ENCODE measurements around the gene GPN2.
"Not testable (repeated sequence)": the region's sequence is repeated elsewhere in the genome, so short reads cannot be mapped to it uniquely, and the experiment has no call there.

GPN2 gene

DNA sequence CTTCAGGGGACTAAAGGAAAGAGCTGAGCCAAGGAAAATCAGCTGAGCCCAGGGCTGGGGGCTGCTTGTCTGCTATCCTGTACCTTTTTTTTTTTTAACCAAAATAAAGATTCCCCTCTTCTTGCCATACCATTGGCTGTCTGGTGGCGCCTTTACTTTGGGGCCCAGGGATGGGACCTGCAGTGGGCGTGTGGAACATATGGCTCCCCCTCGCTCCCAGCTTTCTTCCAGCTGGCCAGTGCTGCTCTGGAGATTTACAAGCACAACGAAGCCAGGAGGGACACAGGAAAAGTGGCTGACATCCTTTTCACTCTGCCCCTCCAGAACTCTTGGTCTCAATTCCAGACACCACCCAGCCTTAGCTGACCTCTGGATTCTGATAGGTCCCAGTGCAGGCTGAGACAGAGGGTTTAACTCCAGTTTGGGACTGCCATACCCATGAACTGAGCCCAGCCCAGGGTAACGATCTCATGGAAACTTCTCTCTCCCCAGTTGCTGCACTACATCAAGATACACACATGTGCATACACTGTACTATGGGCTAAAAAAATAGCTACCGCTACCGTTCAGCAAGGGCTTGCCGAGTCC, 32.5 kb downstream of the GPN2 start:
- ATAC-seq (ENCODE audit: low read depth) (no peak), DNase-seq (ENCODE audit: low spot score in 2 of 2) (no peak)
- H3K36me3 Mint-ChIP-seq: peaks cover 5% of the 10 kb centered on the region
- no peak overlapping the region for H3K27ac Mint-ChIP-seq
- H3K4me1 Mint-ChIP-seq: no peaks in the 10 kb centered on the region
- H3K9me3 Mint-ChIP-seq: no peaks in the 10 kb centered on the region
- H3K4me3 Mint-ChIP-seq: no peak overlapping the region
- no peaks in the 10 kb centered on the region for H3K27me3 Mint-ChIP-seq

DNA sequence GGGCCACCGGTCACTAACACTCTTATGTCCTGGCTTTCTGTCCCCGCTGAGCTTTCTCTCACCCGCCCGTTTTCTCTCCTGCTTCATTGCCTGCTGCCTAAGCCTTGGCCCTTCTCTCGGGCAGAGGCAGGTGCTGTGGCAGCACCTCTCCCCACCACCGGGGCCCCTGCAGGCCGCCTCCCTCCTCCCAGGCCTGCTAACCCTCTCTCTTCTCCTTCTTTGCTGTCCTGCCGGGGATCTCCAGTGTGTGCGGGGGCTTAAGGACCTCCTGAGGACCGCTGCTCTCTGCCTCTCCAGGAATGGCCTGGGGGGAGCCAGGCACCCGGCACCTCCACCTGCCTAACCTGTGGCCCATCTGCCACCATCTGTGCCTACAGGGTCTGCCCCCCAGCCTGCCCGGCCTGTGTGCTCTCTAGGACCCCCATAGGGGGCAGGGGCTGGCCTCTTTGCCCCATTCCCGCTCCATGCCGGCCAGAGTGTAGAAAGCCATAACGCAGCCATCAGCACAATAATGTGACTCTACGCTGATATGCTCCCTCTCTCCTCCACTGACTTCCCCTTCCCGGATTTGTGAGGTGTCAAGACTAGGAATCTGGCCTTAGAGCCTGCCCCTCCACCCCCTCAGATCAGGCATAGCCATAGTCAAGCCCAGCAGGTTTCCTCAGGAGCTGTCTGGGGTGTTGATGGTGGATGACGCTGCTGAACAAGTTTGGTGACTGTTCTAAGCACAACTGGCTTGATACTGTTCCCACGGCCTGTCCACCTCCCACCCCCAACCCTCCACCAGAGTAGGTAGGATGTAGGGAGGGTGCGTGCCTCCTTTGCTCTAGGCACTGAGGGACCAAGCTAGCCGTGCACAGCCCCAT, 33.2 kb downstream of the GPN2 start:
- DNase-seq (ENCODE audit: low spot score in 2 of 2): no peak
- Mint-ChIP-seq H3K4me3 (no peak overlapping the region), H3K36me3 (peaks cover 6% of the 10 kb centered on the region), H3K4me1 (no peaks in the 10 kb centered on the region), H3K27ac (no peak overlapping the region), H3K27me3 (no peaks in the 10 kb centered on the region), H3K9me3 (no peaks in the 10 kb centered on the region)
- no peak for ATAC-seq (ENCODE audit: low read depth)

- no peaks in the 10 kb centered on the region for H3K4me1 Mint-ChIP-seq
- no peak for ATAC-seq (ENCODE audit: low read depth)
- peaks cover 11% of the 10 kb centered on the region for H3K36me3 Mint-ChIP-seq
- no peak overlapping the region for H3K4me3 Mint-ChIP-seq
- H3K27me3 Mint-ChIP-seq: no peaks in the 10 kb centered on the region
- no peaks in the 10 kb centered on the region for H3K9me3 Mint-ChIP-seq
- no peak for DNase-seq (ENCODE audit: low spot score in 2 of 2)
- H3K27ac Mint-ChIP-seq: no peak overlapping the region
Observed at GRCh38 chr1:26856181-26856580, 33.9 kb downstream of the GPN2 start.

GRCh38 chr1:26855636-26856035, 34.4 kb downstream of the GPN2 start:
- Mint-ChIP-seq H3K27ac (no peak overlapping the region), H3K36me3 (peaks cover 15% of the 10 kb centered on the region), H3K27me3 (no peaks in the 10 kb centered on the region), H3K4me3 (no peak overlapping the region), H3K9me3 (no peaks in the 10 kb centered on the region), H3K4me1 (no peaks in the 10 kb centered on the region)
- no peak for ATAC-seq (ENCODE audit: low read depth)
- DNase-seq (ENCODE audit: low spot score in 2 of 2): no peak

GRCh38 chr1:26854906-26855305, 35.2 kb downstream of the GPN2 start:
- Mint-ChIP-seq H3K4me3 (no peak overlapping the region), H3K4me1 (no peaks in the 10 kb centered on the region), H3K36me3 (peaks cover 20% of the 10 kb centered on the region), H3K27ac (no peak overlapping the region), H3K27me3 (no peaks in the 10 kb centered on the region), H3K9me3 (no peaks in the 10 kb centered on the region)
- DNase-seq (ENCODE audit: low spot score in 2 of 2) (no peak), ATAC-seq (ENCODE audit: low read depth) (no peak)

DNA sequence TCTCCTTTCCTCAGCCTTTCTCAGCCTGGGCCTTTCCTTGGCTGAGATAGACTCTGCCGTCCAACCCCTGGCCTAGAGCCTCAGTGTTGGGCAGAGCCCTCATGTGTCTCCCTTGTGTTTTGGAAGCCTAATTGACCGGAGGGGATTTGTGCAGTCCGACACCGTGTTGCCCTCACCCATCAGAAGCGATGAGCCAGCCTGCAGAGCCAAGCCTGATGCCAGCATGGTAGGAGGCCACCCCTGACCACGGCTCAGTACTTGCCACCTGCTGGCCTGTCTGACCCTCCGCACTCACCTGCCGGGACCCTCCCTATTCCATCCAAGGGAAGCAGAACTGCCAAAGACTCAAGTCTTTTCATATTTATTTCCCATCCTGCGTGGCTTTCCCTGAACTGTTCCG, 36.5 kb downstream of the GPN2 start:
- DNase-seq (ENCODE audit: low spot score in 2 of 2): no peak
- Mint-ChIP-seq H3K27ac (no peak overlapping the region), H3K36me3 (peaks cover 24% of the 10 kb centered on the region), H3K4me3 (no peak overlapping the region), H3K9me3 (no peaks in the 10 kb centered on the region), H3K27me3 (no peaks in the 10 kb centered on the region), H3K4me1 (no peaks in the 10 kb centered on the region)
- ATAC-seq (ENCODE audit: low read depth): no peak

- Mint-ChIP-seq H3K9me3 (no peaks in the 10 kb centered on the region), H3K4me1 (no peaks in the 10 kb centered on the region), H3K4me3 (no peak overlapping the region), H3K27me3 (no peaks in the 10 kb centered on the region), H3K36me3 (peaks cover 26% of the 10 kb centered on the region), H3K27ac (no peak overlapping the region)
- ATAC-seq (ENCODE audit: low read depth) (peak; percentile 97), DNase-seq (ENCODE audit: low spot score in 2 of 2) (peak; percentile 80 to 85)
Observed at GRCh38 chr1:26853156-26853555, 36.9 kb downstream of the GPN2 start.

DNA sequence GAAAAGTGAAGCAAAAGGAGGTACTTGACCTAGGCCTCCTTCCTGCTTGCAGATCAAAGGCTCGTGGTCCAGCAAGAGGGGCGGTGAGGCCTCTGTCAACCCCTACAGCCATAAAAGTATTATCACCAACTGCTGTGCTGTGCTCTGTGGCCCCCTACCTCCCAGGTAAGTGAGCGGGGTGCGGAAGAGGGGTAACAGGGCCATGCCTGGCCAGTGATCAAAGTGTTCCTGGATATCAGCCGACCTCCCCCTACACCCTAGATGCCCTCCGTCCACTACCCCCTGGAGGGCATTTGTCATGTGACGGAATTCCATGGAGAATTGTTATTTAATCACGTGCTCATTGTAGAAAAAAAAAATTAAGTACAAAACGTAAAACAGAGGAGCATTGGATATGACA, 37.4 kb downstream of the GPN2 start:
- no peak for ATAC-seq (ENCODE audit: low read depth)
- Mint-ChIP-seq H3K27me3 (no peaks in the 10 kb centered on the region), H3K36me3 (peaks cover 29% of the 10 kb centered on the region), H3K27ac (no peak overlapping the region), H3K4me1 (no peaks in the 10 kb centered on the region), H3K4me3 (no peak overlapping the region), H3K9me3 (no peaks in the 10 kb centered on the region)
- no peak for DNase-seq (ENCODE audit: low spot score in 2 of 2)

- H3K36me3 Mint-ChIP-seq: peaks cover 32% of the 10 kb centered on the region
- no peak for ATAC-seq (ENCODE audit: low read depth)
- no peak for DNase-seq (ENCODE audit: low spot score in 2 of 2)
- peak overlapping the region; percentile 18 for H3K27ac Mint-ChIP-seq
- H3K4me3 Mint-ChIP-seq: no peak overlapping the region
- H3K27me3 Mint-ChIP-seq: no peaks in the 10 kb centered on the region
- H3K9me3 Mint-ChIP-seq: no peaks in the 10 kb centered on the region
- no peaks in the 10 kb centered on the region for H3K4me1 Mint-ChIP-seq
Observed at GRCh38 chr1:26851106-26851684, 38.9 kb downstream of the GPN2 start.

- H3K27ac Mint-ChIP-seq: peak overlapping the region; percentile 29
- H3K36me3 Mint-ChIP-seq: peaks cover 30% of the 10 kb centered on the region
- no peak for ATAC-seq (ENCODE audit: low read depth)
- H3K27me3 Mint-ChIP-seq: no peaks in the 10 kb centered on the region
- DNase-seq (ENCODE audit: low spot score in 2 of 2): no peak
- no peak overlapping the region for H3K4me3 Mint-ChIP-seq
- no peaks in the 10 kb centered on the region for H3K9me3 Mint-ChIP-seq
- no peaks in the 10 kb centered on the region for H3K4me1 Mint-ChIP-seq
Observed at GRCh38 chr1:26848941-26849774, 40.9 kb downstream of the GPN2 start.

- H3K4me3 Mint-ChIP-seq: no peak overlapping the region
- H3K27me3 Mint-ChIP-seq: no peaks in the 10 kb centered on the region
- no peak for DNase-seq (ENCODE audit: low spot score in 2 of 2)
- H3K27ac Mint-ChIP-seq: no peak overlapping the region
- H3K4me1 Mint-ChIP-seq: no peaks in the 10 kb centered on the region
- no peak for ATAC-seq (ENCODE audit: low read depth)
- H3K9me3 Mint-ChIP-seq: no peaks in the 10 kb centered on the region
- peaks cover 30% of the 10 kb centered on the region for H3K36me3 Mint-ChIP-seq
Observed at GRCh38 chr1:26848499-26848898, 41.6 kb downstream of the GPN2 start.

GRCh38 chr1:26847826-26848225, 42.3 kb downstream of the GPN2 start:
- not testable (repeated sequence) for H3K9me3 Mint-ChIP-seq; H3K27ac Mint-ChIP-seq; ATAC-seq (ENCODE audit: low read depth); H3K4me3 Mint-ChIP-seq; DNase-seq (ENCODE audit: low spot score in 2 of 2); H3K4me1 Mint-ChIP-seq; H3K27me3 Mint-ChIP-seq
- H3K36me3 Mint-ChIP-seq: peaks cover 30% of the 10 kb centered on the region

DNA sequence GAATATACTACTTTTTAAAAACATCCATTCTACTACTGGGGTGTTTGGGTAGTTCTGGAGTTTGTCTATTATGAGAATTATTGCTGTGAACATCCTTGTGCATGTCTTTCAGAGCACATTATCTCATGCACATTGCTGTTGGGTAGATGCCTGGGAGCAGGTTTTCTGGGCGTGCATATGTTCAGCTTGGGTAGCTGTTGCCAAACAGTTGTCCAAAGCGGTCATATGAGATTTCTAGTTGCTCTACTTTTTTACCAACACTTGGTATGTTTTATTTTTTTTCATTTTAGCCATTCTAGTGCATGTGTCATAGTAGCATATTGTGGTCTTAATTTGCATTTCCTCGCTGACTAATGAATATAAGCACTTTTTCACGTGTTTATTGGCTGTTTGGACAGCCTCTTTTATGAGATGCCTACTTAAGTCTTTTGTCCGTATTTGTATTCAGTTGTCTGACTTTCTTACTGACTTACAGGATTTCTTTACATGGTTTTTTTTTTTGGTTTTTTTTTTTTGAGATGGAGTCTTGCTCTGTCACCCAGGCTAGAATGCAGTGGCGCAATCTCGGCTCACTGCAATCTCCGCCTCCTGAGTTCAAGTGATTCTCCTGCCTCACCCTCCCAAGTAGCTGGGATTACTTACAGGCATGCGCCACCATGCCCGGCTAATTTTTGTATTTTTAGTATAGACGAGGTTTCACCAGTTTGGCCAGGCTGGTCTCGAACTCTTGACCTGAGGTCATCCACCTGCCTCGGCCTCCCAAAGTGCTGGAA, 45.5 kb downstream of the GPN2 start:
- Mint-ChIP-seq H3K4me3 (no peak overlapping the region), H3K36me3 (peaks cover 12% of the 10 kb centered on the region), H3K9me3 (no peaks in the 10 kb centered on the region), H3K27ac (no peak overlapping the region), H3K4me1 (no peaks in the 10 kb centered on the region), H3K27me3 (no peaks in the 10 kb centered on the region)
- DNase-seq (ENCODE audit: low spot score in 2 of 2) (no peak), ATAC-seq (ENCODE audit: low read depth) (no peak)
